GM12878 (cell line): Measurements from ENCODE around the gene EN1. TPM values are rescaled to one million over a fixed set of nuclear protein-coding genes. Genes with fewer than 3 reads are reported as not detected.

Source experiments
- ATAC-seq: fragments of 200-7000 bp; cut with Tn5 transposase; 3 replicates; pipeline ENCODE4 v1.9.1; 2020; ENCODE audit warnings: mild to moderate bottlenecking, moderate library complexity
- BruUV-seq: library from RNA; stranded (reverse); fragments of 400-500 nt; replicated peaks from 2 replicates; lab custom pipeline; 2021; lab: Mats Ljungman, UMichigan
- CTCF ChIA-PET: fragments of 300-600 bp; sonication (Branson Sonifier 250); formaldehyde crosslinking; extraction: SDS; loops from one replicate; lab custom pipeline; 2021; ENCODE audit warnings: inconsistent platforms; lab: Yijun Ruan, JAX
- POLR2A ChIA-PET: fragments of 350-600 bp; formaldehyde crosslinking; extraction: SDS; loops from one replicate; lab custom pipeline; 2021; ENCODE audit warnings: inconsistent platforms; lab: Charles Lee
- RAD21 ChIA-PET: fragments of 300-600 bp; sonication (Branson Sonifier 250); formaldehyde crosslinking; loops from one replicate; lab custom pipeline; 2023; ENCODE audit warnings: antibody characterized with exemption; ENCODE audit not compliant: unreplicated experiment; lab: Charles Lee
- SMC1A ChIA-PET: fragments of 300-600 bp; sonication (Branson Sonifier 250); formaldehyde crosslinking; loops from one replicate; lab custom pipeline; 2023; ENCODE audit not compliant: unreplicated experiment, uncharacterized antibody; lab: Charles Lee
- DNase-seq: peaks from one replicate; pipeline ENCODE4 v3.0.0-alpha.2; 2011; ENCODE audit warnings: low read depth, low spot score
- FAIRE-seq: peaks from 3 replicates; lab custom pipeline; 2011; peaks lifted over from hg19 to GRCh38; lab: Jason Lieb, UNC
- H2AFZ ChIP-seq: 2 replicates; pipeline ENCODE4 v1.6.0; 2011; ENCODE audit warnings: low read depth, low read length, control low read depth; ENCODE audit not compliant: control insufficient read depth
- H3K27ac ChIP-seq: 2 replicates; pipeline ENCODE4 v1.5.1; 2011; ENCODE audit warnings: control low read depth; ENCODE audit not compliant: control insufficient read depth, insufficient read depth
- H3K27me3 ChIP-seq, 2 experiments: replicated peaks in 1 of 2; 2 replicates each; pipeline versions ENCODE4 v1.6.0 to v1.6.1; 2011; ENCODE audit warnings: low read length in 1 of 2; ENCODE audit not compliant: control insufficient read depth in 2 of 2, insufficient read depth in 2 of 2
- H3K36me3 ChIP-seq, 2 experiments: 2 replicates each; pipeline ENCODE4 v1.5.1; 2011; ENCODE audit warnings: low read length in 1 of 2; ENCODE audit not compliant: control insufficient read depth in 2 of 2, insufficient read depth in 2 of 2
- H3K4me1 ChIP-seq: 2 replicates; pipeline ENCODE4 v1.6.1; 2011; ENCODE audit warnings: mild to moderate bottlenecking, low read length, moderate library complexity, mixed read lengths; ENCODE audit not compliant: control insufficient read depth, insufficient read depth
- H3K4me2 ChIP-seq: 2 replicates; pipeline ENCODE4 v1.6.0; 2011; ENCODE audit warnings: control low read depth; ENCODE audit not compliant: control insufficient read depth, insufficient read depth
- H3K4me3 ChIP-seq: fragments of 200-600 bp; sonication (generic); 2 replicates; pipeline ENCODE4 v1.5.1; 2016
- H3K79me2 ChIP-seq: 2 replicates; pipeline ENCODE4 v1.6.0; 2011; ENCODE audit warnings: low read length; ENCODE audit not compliant: control insufficient read depth, insufficient read depth
- H3K9ac ChIP-seq: 2 replicates; pipeline ENCODE4 v1.8.0; 2011; ENCODE audit warnings: low read length, control low read depth, mixed read lengths; ENCODE audit not compliant: control insufficient read depth, insufficient read depth
- H3K9me3 ChIP-seq: replicated peaks from 3 replicates; pipeline ENCODE4 v1.5.1; 2011; ENCODE audit warnings: mild to moderate bottlenecking, low read length; ENCODE audit not compliant: control insufficient read depth, insufficient read depth
- H4K20me1 ChIP-seq: 2 replicates; pipeline ENCODE4 v1.6.0; 2011; ENCODE audit not compliant: control insufficient read depth, insufficient read depth
- ATF7 ChIP-seq: fragments of 450-650 bp; IDR thresholded peaks from 2 replicates; pipeline ENCODE4 v1.6.1; 2016; ENCODE audit warnings: low read depth, mild to moderate bottlenecking
- FOS ChIP-seq: IDR thresholded peaks from 3 replicates; pipeline ENCODE4 v1.6.1; 2011; ENCODE audit warnings: borderline replicate concordance; ENCODE audit not compliant: insufficient read length; ENCODE audit errors: extremely low read depth
- FOXK2 ChIP-seq: fragments of 450-650 bp; IDR thresholded peaks from 2 replicates; pipeline ENCODE4 v1.6.1; 2017; ENCODE audit warnings: mild to moderate bottlenecking, moderate library complexity
- KAT2A ChIP-seq: conservative IDR thresholded peaks from 2 replicates; pipeline ENCODE4 v1.6.1; 2011; ENCODE audit warnings: low read depth, low read length; ENCODE audit not compliant: control insufficient read depth
- KDM1A ChIP-seq: fragments of 200-600 bp; sonication (generic); IDR thresholded peaks from 2 replicates; pipeline ENCODE4 v1.6.1; 2016; ENCODE audit warnings: borderline replicate concordance
- NFYB ChIP-seq: IDR thresholded peaks from 2 replicates; pipeline ENCODE4 v1.6.1; 2011; ENCODE audit warnings: low read depth, mild to moderate bottlenecking, low read length, improper control_type of control experiment, moderate library complexity; ENCODE audit not compliant: insufficient read depth
- NRF1 ChIP-seq: conservative IDR thresholded peaks from 2 replicates; pipeline ENCODE4 v1.6.1; 2011; ENCODE audit warnings: mild to moderate bottlenecking, low read depth, low read length, improper control_type of control experiment
- POU2F2 ChIP-seq: IDR thresholded peaks from 3 replicates; pipeline ENCODE4 v1.6.1; 2011; ENCODE audit warnings: low read depth, mild to moderate bottlenecking, low read length, borderline replicate concordance
- SMAD1 ChIP-seq: fragments of 450-650 bp; IDR thresholded peaks from 2 replicates; pipeline ENCODE4 v1.6.1; 2018; ENCODE audit warnings: mild to moderate bottlenecking, low read depth; ENCODE audit not compliant: partially characterized antibody
- SREBF1 ChIP-seq: IDR thresholded peaks from 2 replicates; pipeline ENCODE4 v1.6.1; 2012; ENCODE audit warnings: mild to moderate bottlenecking, low read length
- ZBTB4 ChIP-seq: fragments of 450-650 bp; formaldehyde crosslinking; IDR thresholded peaks from 2 replicates; pipeline ENCODE4 v1.4.0; 2022; ENCODE audit warnings: mild to moderate bottlenecking, moderate library complexity
- WGBS: methylation state at CpG from one replicate; pipeline ENCODE4 v1.1.6; 2016; ENCODE audit warnings: low lambda C conversion rate; ENCODE audit not compliant: insufficient replicate concordance, insufficient coverage; ENCODE audit errors: missing lambda C conversion rate; 5-methylcytosine and 5-hydroxymethylcytosine counted together
- in situ Hi-C: fragments of 300-500 bp; cut with MboI; formaldehyde crosslinking; loops from 9 replicates; pipeline ENCODE4 v1.14.3; 2018; ENCODE audit warnings: mixed read lengths
- intact Hi-C: fragments of 100-400 bp; cut with micrococcal nuclease; formaldehyde crosslinking; loops from one replicate; pipeline ENCODE4 v1.14.2; 2022; ENCODE audit not compliant: unreplicated experiment
- polyA plus RNA-seq, 11 experiments: library from polyadenylated mRNA; depleted of rRNA in 4 of 11; unstranded in 6 of 11; stranded (reverse) in 5 of 11; fragments of >200 nt; fragmentation: Nextera tagmentation in 4 of 11; fragmentation: Illumina TruSeq in 1 of 11; extraction: Ambion mirVana in 4 of 11; extraction: Trizol in 1 of 11; gene quantifications; 1 replicate in 1 of 11; 2 replicates in 10 of 11; pipeline versions ENCODE4 v1.2.1 to v1.2.3, GENCODE V29; 2011 to 2016; ENCODE audit warnings: inconsistent platforms in 2 of 11, missing spikeins in 2 of 11, low read depth in 1 of 11
- total RNA-seq, 4 experiments: library from RNA; depleted of rRNA in 3 of 4; stranded (reverse); fragments of >200 nt in 3 of 4; fragmentation: Illumina TruSeq in 1 of 4; extraction: Trizol in 1 of 4; gene quantifications; 2 replicates each; pipeline versions ENCODE4 v1.2.1 to v1.2.3, GENCODE V29; 2013 to 2021

The EN1 gene
- total and polyA plus RNA-seq, 10 of the 15 experiments (the other 5 are each of a cell fraction or from before 2014, with no cell fraction given): not detected

- H3K36me3 ChIP-seq: no peaks in the 10 kb centered on the region
- no peak overlapping the region for H2AFZ ChIP-seq
- BruUV-seq: no TSS peak
- intact Hi-C loops: no loop called here
- in situ Hi-C loops: no loop called here
- no peak overlapping the region for H3K4me2 ChIP-seq
- FAIRE-seq (no peak), ATAC-seq (no peak), DNase-seq (no peak)
- TF ChIP-seq POU2F2 (no peak), KAT2A (no peak), KDM1A (no peak), FOS (no peak), SREBF1 (no peak), SMAD1 (no peak), ZBTB4 (no peak), FOXK2 (no peak), ATF7 (no peak), NRF1 (no peak), NFYB (no peak)
- WGBS: 48% methylated on average over 5 of the region's 5 CpGs
- CTCF ChIA-PET: no interaction called here
- H3K9me3 ChIP-seq: no peaks in the 10 kb centered on the region
- SMC1A ChIA-PET: no interaction called here
- no peaks in the 10 kb centered on the region for H3K4me1 ChIP-seq
- H3K79me2 ChIP-seq: no peaks in the 10 kb centered on the region
- no peaks in the 10 kb centered on the region for H4K20me1 ChIP-seq
- no peak overlapping the region for H3K9ac ChIP-seq
- no peak overlapping the region for H3K27ac ChIP-seq
- peaks cover 2 to 3% of the 10 kb centered on the region in 2 experiments; a peak in 3 of 4 replicates for H3K27me3 ChIP-seq
- RAD21 ChIA-PET: no interaction called here
- POLR2A ChIA-PET: no interaction called here
- H3K4me3 ChIP-seq: no peak overlapping the region
These were observed 25.4 kb downstream of the EN1 start for GRCh38 chr2:118822015-118822414.
